ENCODE measurements around the gene SALL3.
"Not testable (repeated sequence)": the region's sequence is repeated elsewhere in the genome, so short reads cannot be mapped to it uniquely, and the experiment has no call there.

Gene SALL3

DNA sequence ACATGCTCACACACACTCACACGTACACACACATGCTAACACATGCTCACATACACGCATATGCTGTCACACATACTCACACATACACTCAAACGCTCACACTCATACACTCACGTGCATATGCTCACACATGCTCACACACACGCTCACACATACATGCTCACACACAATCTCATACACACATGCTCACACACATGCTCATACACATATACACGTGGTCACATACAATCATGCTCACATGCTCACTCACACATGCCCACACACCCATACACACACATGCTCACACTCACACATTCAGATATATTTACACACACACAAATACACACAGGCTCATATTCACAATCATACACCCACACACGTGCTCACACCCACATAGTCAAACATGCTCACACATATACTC, 17.5 kb upstream of the SALL3 start:
- H3K4ac ChIP-seq (ENCODE audit: low read depth in 1 of 2, low read length in 2 of 2) = no peak overlapping the region
- H4K8ac ChIP-seq (ENCODE audit: low read length) = no peak overlapping the region
- no peaks in the 10 kb centered on the region for H3K36me3 ChIP-seq (ENCODE audit: control insufficient read depth in 1 of 2, insufficient read depth in 2 of 2, low read depth in 1 of 2, low read length in 2 of 2)
- H3K4me2 ChIP-seq (ENCODE audit: low read length, poor library complexity, severe bottlenecking) = no peak overlapping the region
- no peak overlapping the region for H3K9ac ChIP-seq (ENCODE audit: low read length)
- H2AFZ ChIP-seq (ENCODE audit: low read depth, low read length) = no peak overlapping the region
- H3K27me3 ChIP-seq (ENCODE audit: control insufficient read depth in 1 of 2, insufficient read depth in 1 of 2, low read length in 2 of 2) = no peaks in the 10 kb centered on the region
- H2BK15ac ChIP-seq (ENCODE audit: low read depth, poor library complexity, severe bottlenecking) = no peak overlapping the region
- H3K14ac ChIP-seq (ENCODE audit: low read length in 2 of 2) = no peak overlapping the region
- no peak overlapping the region for H2BK120ac ChIP-seq (ENCODE audit: low read depth, low read length)
- H3K9me3 ChIP-seq (ENCODE audit: control insufficient read depth, low read length) = peaks cover 8% of the 10 kb centered on the region
- no peak overlapping the region for H2AK5ac ChIP-seq (ENCODE audit: low read length, severe bottlenecking)
- H3K23ac ChIP-seq (ENCODE audit: low read length in 2 of 2) = no peak overlapping the region
- no peak overlapping the region for H3K4me3 ChIP-seq (ENCODE audit: insufficient read depth in 1 of 2, low read depth in 1 of 2, low read length in 2 of 2)
- H3K27ac ChIP-seq (ENCODE audit: low read length, poor library complexity, severe bottlenecking) = no peak overlapping the region
- H3K79me1 ChIP-seq (replicated peaks; ENCODE audit: low read length, poor library complexity, severe bottlenecking) = no peaks in the 10 kb centered on the region
- no peak overlapping the region for H2BK5ac ChIP-seq (ENCODE audit: low read depth, low read length, poor library complexity, severe bottlenecking)
- H3K18ac ChIP-seq (ENCODE audit: low read depth in 1 of 2, low read length in 2 of 2) = no peak overlapping the region
- no peak for DNase-seq
- WGBS = 73% methylated on average over 7 of the region's 7 CpGs
- H4K91ac ChIP-seq (ENCODE audit: low read length) = no peak overlapping the region
- no peaks in the 10 kb centered on the region for H3K4me1 ChIP-seq (ENCODE audit: control insufficient read depth, insufficient read depth, low read depth, low read length)
- no peak overlapping the region for H2BK12ac ChIP-seq (ENCODE audit: low read length in 2 of 2)

GRCh38 chr18:78964727-78965126, 14.9 kb upstream of the SALL3 start:
- not testable (repeated sequence) for H3K23ac ChIP-seq (ENCODE audit: low read length in 2 of 2); H2BK120ac ChIP-seq (ENCODE audit: low read depth, low read length); DNase-seq; H3K9me3 ChIP-seq (ENCODE audit: control insufficient read depth, low read length); H3K9ac ChIP-seq (ENCODE audit: low read length); H3K4me1 ChIP-seq (ENCODE audit: control insufficient read depth, insufficient read depth, low read depth, low read length); H2BK15ac ChIP-seq (ENCODE audit: low read depth, poor library complexity, severe bottlenecking); H3K79me1 ChIP-seq (replicated peaks; ENCODE audit: low read length, poor library complexity, severe bottlenecking); H2AK5ac ChIP-seq (ENCODE audit: low read length, severe bottlenecking); H3K27me3 ChIP-seq (ENCODE audit: control insufficient read depth in 1 of 2, insufficient read depth in 1 of 2, low read length in 2 of 2); H3K4me2 ChIP-seq (ENCODE audit: low read length, poor library complexity, severe bottlenecking); H3K27ac ChIP-seq (ENCODE audit: low read length, poor library complexity, severe bottlenecking); H3K4me3 ChIP-seq (ENCODE audit: insufficient read depth in 1 of 2, low read depth in 1 of 2, low read length in 2 of 2); H3K4ac ChIP-seq (ENCODE audit: low read depth in 1 of 2, low read length in 2 of 2); H3K18ac ChIP-seq (ENCODE audit: low read depth in 1 of 2, low read length in 2 of 2); H2AFZ ChIP-seq (ENCODE audit: low read depth, low read length); H3K14ac ChIP-seq (ENCODE audit: low read length in 2 of 2); H2BK12ac ChIP-seq (ENCODE audit: low read length in 2 of 2); H2BK5ac ChIP-seq (ENCODE audit: low read depth, low read length, poor library complexity, severe bottlenecking); H4K8ac ChIP-seq (ENCODE audit: low read length); H4K91ac ChIP-seq (ENCODE audit: low read length); H3K36me3 ChIP-seq (ENCODE audit: control insufficient read depth in 1 of 2, insufficient read depth in 2 of 2, low read depth in 1 of 2, low read length in 2 of 2)
- 91% methylated on average over 24 of the region's 24 CpGs for WGBS

DNA sequence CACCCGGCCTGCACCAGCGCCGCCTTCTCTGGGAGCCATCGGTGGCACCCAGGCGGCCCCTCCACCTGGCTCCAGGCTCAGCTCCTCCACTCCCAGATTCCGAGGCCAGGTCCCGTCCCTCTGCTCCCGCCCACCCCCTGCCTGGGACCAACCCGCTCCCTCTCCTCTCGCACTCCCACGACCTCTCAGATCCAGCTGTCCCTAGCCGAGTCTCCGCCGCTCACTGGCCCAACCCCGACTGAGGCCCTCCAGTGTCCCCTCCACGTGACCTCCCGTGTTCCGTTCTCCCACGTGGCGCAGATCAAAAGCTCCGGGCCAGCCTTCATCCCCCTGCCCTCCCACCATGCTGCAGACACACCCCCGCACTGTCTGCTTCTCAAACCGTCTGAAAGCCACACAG, 14.4 kb upstream of the SALL3 start:
- no peak overlapping the region for H4K8ac ChIP-seq (ENCODE audit: low read length)

DNA sequence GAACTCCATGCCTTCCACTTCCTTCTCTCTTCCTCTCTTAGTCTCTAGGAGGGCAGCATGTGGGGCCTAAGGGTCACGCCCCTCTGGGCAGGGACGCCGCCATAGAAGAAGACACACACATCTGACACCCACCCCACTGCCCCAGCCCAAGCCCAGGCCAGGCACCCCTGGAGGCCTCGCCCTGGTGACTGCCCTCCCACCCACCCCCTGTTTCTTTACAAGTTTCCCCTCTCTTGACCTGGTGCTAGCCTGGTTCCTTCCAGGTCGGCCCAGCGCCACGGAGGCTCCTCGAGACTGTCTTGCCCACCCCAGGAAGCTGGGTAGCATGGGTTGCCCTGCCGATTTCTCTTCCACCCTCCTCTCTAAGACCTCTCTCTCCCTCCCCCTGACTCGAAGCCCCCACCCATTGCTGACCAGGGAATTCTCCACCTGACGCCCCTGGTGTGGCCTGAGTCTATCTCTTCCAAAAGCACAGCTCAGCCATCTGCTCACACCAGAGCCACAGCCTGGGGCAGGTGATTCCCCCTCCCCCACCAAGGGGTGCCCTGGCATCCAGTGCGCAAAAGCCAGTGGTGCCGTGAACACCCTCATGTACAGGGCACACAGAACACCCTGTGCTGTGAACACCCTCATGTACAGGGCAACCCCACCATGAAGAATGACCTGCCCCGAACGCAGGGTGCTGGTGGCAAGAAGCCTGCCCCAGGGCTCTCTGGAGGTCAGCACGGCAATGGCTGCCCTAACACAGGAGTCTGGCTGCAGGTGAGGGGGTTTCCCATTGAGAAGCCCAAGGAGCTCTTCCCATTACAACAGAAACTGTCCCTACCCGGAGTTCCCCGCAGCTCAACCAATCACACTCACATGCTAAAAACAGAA, 13.5 kb upstream of the SALL3 start:
- DNase-seq = no peak
- no peak overlapping the region for H2AFZ ChIP-seq (ENCODE audit: low read depth, low read length)
- H3K23ac ChIP-seq (ENCODE audit: low read length in 2 of 2) = no peak overlapping the region
- peaks cover 0 to 15% of the 10 kb centered on the region in 2 experiments for H3K27me3 ChIP-seq (ENCODE audit: control insufficient read depth in 1 of 2, insufficient read depth in 1 of 2, low read length in 2 of 2)
- H2BK5ac ChIP-seq (ENCODE audit: low read depth, low read length, poor library complexity, severe bottlenecking) = no peak overlapping the region
- no peak overlapping the region for H4K91ac ChIP-seq (ENCODE audit: low read length)
- no peak overlapping the region for H3K14ac ChIP-seq (ENCODE audit: low read length in 2 of 2)
- no peaks in the 10 kb centered on the region for H3K4me1 ChIP-seq (ENCODE audit: control insufficient read depth, insufficient read depth, low read depth, low read length)
- H3K9me3 ChIP-seq (ENCODE audit: control insufficient read depth, low read length) = no peaks in the 10 kb centered on the region
- no peak overlapping the region for H2BK15ac ChIP-seq (ENCODE audit: low read depth, poor library complexity, severe bottlenecking)
- no peak overlapping the region for H2AK5ac ChIP-seq (ENCODE audit: low read length, severe bottlenecking)
- H3K9ac ChIP-seq (ENCODE audit: low read length) = no peak overlapping the region
- no peak overlapping the region for H4K8ac ChIP-seq (ENCODE audit: low read length)
- H3K4me2 ChIP-seq (ENCODE audit: low read length, poor library complexity, severe bottlenecking) = no peak overlapping the region
- no peaks in the 10 kb centered on the region for H3K36me3 ChIP-seq (ENCODE audit: control insufficient read depth in 1 of 2, insufficient read depth in 2 of 2, low read depth in 1 of 2, low read length in 2 of 2)
- H3K4me3 ChIP-seq (ENCODE audit: insufficient read depth in 1 of 2, low read depth in 1 of 2, low read length in 2 of 2) = no peak overlapping the region
- 85% methylated on average over 18 of the region's 18 CpGs for WGBS
- no peak overlapping the region for H3K18ac ChIP-seq (ENCODE audit: low read depth in 1 of 2, low read length in 2 of 2)
- no peak overlapping the region for H3K27ac ChIP-seq (ENCODE audit: low read length, poor library complexity, severe bottlenecking)
- H3K79me1 ChIP-seq (replicated peaks; ENCODE audit: low read length, poor library complexity, severe bottlenecking) = no peaks in the 10 kb centered on the region
- H2BK120ac ChIP-seq (ENCODE audit: low read depth, low read length) = no peak overlapping the region
- no peak overlapping the region for H3K4ac ChIP-seq (ENCODE audit: low read depth in 1 of 2, low read length in 2 of 2)
- H2BK12ac ChIP-seq (ENCODE audit: low read length in 2 of 2) = no peak overlapping the region

More for the DNA sequence above, 14.4 kb upstream of the SALL3 start:
- no peak overlapping the region for H3K9ac ChIP-seq (ENCODE audit: low read length)
- no peak overlapping the region for H2BK12ac ChIP-seq (ENCODE audit: low read length in 2 of 2)
- H3K18ac ChIP-seq (ENCODE audit: low read depth in 1 of 2, low read length in 2 of 2) = no peak overlapping the region
- H3K27me3 ChIP-seq (ENCODE audit: control insufficient read depth in 1 of 2, insufficient read depth in 1 of 2, low read length in 2 of 2) = peaks cover 0 to 7% of the 10 kb centered on the region in 2 experiments
- no peaks in the 10 kb centered on the region for H3K79me1 ChIP-seq (replicated peaks; ENCODE audit: low read length, poor library complexity, severe bottlenecking)
- H2AFZ ChIP-seq (ENCODE audit: low read depth, low read length) = no peak overlapping the region
- WGBS = 87% methylated on average over 23 of the region's 23 CpGs
- no peaks in the 10 kb centered on the region for H3K4me1 ChIP-seq (ENCODE audit: control insufficient read depth, insufficient read depth, low read depth, low read length)
- H3K9me3 ChIP-seq (ENCODE audit: control insufficient read depth, low read length) = no peaks in the 10 kb centered on the region
- no peak overlapping the region for H3K4me2 ChIP-seq (ENCODE audit: low read length, poor library complexity, severe bottlenecking)
- no peak overlapping the region for H3K14ac ChIP-seq (ENCODE audit: low read length in 2 of 2)
- no peak overlapping the region for H2AK5ac ChIP-seq (ENCODE audit: low read length, severe bottlenecking)
- H3K27ac ChIP-seq (ENCODE audit: low read length, poor library complexity, severe bottlenecking) = no peak overlapping the region
- H2BK5ac ChIP-seq (ENCODE audit: low read depth, low read length, poor library complexity, severe bottlenecking) = no peak overlapping the region
- H3K23ac ChIP-seq (ENCODE audit: low read length in 2 of 2) = no peak overlapping the region
- H3K36me3 ChIP-seq (ENCODE audit: control insufficient read depth in 1 of 2, insufficient read depth in 2 of 2, low read depth in 1 of 2, low read length in 2 of 2) = no peaks in the 10 kb centered on the region
- H2BK120ac ChIP-seq (ENCODE audit: low read depth, low read length) = no peak overlapping the region
- H3K4me3 ChIP-seq (ENCODE audit: insufficient read depth in 1 of 2, low read depth in 1 of 2, low read length in 2 of 2) = no peak overlapping the region
- no peak for DNase-seq
- H4K91ac ChIP-seq (ENCODE audit: low read length) = no peak overlapping the region
- no peak overlapping the region for H2BK15ac ChIP-seq (ENCODE audit: low read depth, poor library complexity, severe bottlenecking)
- no peak overlapping the region for H3K4ac ChIP-seq (ENCODE audit: low read depth in 1 of 2, low read length in 2 of 2)

All from mesenchymal stem cell (in vitro differentiated cells and primary cell).